Activated CD8-positive, alpha-beta memory T cell treated with anti-CD3 and anti-CD28 coated beads, Interleukin-2, amount 50 U/mL, for 1 hour (primary cell): ENCODE results near the gene DERL3.

Experiments used
- DNase-seq: peaks from one replicate; pipeline ENCODE4 v3.0.0-alpha.2; 2020; ENCODE audit errors: extremely low read depth

The DERL3 gene

DNA sequence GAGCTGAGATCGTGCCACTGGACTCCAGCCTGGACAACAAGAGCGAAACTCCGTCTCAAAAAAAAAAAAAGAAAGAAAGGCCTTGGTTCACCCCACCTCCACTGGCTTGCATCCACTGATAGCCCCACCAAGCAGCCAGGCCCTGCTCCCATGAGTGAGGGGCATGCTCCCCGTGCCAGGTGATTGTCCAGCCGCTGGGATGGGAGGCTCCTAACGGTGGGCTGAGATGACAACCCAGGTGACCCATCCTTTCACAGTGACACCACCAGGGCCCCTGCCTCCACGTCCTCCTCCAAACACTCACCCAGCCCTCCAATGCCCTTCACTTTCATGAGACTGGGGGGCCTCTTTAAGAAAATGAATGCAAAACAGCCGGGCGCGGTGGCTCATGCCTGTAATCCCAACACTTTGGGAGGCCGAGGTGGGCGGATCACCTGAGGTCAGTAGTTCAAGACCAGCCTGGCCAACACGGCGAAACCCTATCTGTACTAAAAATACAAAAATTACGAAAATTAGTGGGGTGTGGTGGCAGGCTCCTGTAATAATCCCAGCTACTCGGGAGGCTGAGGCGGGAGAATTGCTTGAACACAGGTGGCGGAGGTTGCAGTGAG is 8.6 kb upstream of the DERL3 start:
- DNase-seq: no peak

GRCh38 chr22:23846081-23846469 is 7.3 kb upstream of the DERL3 start:
- DNase-seq: no peak

- no peak for DNase-seq
These were observed 6.7 kb upstream of the DERL3 start for GRCh38 chr22:23845265-23846080.

DNA sequence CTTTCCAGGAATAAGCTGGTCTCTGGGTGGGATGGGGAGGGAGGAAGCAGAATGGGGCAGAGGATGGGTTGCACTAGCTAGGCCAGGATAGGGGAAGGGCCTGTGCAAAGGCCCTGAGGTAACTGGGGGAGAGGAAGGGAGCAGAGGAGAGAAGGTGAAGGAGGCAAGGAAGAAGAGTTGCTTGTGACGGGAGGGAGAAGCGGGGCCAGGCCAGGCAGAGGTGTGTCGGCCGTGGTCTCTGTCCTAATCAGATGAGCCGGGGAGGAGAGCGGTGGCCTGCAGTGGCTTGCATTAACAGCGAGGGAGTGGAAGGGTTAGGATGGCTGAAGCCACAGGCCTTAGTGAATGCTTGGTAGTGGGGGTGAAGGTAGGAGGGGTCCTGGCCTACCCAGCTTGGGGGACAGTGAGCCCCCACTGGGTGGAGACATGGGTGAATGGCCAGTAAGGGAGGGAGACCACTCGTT is 6.0 kb upstream of the DERL3 start:
- DNase-seq: no peak

- no peak for DNase-seq
These were observed 3.8 kb upstream of the DERL3 start for GRCh38 chr22:23842599-23842998.

GRCh38 chr22:23841736-23842445 is 3.1 kb upstream of the DERL3 start:
- no peak for DNase-seq

DNA sequence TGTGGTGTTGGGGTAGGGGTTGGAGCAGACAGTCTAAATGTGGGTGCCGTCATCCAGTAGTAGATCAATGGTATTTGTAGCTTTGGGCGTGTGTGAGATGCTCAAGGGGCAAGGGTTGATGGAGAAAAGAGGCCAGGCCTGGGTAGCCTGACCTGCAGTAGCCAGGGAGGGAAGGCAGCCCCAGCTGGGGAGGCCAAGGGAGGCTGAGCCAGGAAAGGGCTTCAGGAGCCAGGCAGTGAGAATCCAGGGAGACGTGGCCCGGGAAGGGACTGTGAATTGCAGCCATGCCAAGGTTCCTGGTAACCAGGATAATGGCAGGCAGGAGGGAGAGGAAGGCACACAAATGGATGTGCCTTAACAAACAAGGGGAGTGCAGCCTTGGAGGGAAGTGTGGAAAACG is 2.5 kb upstream of the DERL3 start:
- no peak for DNase-seq

- no peak for DNase-seq
These were observed 1.2 kb upstream of the DERL3 start for GRCh38 chr22:23840026-23840425.

DNA sequence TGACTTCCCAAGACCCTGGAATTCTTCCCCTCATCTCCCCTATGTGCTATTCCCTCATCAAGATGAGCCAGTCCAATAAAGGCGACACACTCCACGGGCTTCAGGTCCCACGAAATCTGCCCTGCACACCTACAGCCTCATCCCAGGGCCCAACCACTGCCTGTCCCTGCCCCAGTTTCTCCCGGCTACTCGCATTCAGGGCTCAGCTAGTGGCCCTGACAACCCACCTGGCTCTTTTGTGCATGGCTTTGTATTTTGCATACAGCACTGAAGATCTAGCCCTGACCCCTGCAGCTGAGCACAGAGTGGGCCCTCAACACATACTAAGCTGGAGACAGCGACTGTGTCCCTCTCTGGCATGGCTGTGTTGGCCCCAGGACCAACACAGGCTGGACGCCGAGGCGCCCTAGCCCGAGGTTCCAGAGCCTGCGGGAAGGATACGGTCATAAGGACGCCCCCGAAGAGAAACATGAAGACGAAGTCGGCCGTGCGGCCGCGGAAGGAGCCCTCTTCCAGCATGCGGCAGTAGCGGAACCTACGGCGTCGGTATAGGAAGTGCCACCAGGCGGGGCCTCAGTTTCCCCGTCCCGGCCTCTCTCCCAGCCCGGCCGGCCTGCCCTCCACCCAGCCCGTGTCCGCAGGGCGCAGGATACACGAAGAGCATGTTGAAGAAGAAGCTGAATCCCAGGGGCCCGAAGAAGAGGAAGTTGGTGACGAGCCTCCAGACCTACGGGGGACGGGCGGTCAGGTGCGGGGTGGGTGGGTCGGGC is 710 bp downstream of the DERL3 start:
- DNase-seq: no peak

DNA sequence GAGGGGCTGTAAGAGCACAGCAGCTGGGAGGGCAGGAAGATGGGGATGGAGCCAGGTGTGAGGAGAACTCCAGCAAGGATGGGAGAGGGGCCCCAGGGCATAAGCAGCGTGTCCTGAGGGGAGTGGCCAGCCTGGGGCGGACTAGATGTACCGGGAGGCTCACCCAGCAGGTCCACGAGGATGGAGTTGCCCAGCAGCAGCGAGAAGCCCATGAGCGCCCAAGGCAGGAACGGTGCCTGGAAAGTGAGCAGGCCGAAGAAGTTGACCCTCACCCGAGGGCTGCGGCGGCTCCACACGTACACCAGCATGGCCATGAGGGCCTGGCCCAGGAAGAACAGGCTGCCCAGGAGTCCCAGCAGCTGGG is 1.3 kb downstream of the DERL3 start:
- no peak for DNase-seq

DNA sequence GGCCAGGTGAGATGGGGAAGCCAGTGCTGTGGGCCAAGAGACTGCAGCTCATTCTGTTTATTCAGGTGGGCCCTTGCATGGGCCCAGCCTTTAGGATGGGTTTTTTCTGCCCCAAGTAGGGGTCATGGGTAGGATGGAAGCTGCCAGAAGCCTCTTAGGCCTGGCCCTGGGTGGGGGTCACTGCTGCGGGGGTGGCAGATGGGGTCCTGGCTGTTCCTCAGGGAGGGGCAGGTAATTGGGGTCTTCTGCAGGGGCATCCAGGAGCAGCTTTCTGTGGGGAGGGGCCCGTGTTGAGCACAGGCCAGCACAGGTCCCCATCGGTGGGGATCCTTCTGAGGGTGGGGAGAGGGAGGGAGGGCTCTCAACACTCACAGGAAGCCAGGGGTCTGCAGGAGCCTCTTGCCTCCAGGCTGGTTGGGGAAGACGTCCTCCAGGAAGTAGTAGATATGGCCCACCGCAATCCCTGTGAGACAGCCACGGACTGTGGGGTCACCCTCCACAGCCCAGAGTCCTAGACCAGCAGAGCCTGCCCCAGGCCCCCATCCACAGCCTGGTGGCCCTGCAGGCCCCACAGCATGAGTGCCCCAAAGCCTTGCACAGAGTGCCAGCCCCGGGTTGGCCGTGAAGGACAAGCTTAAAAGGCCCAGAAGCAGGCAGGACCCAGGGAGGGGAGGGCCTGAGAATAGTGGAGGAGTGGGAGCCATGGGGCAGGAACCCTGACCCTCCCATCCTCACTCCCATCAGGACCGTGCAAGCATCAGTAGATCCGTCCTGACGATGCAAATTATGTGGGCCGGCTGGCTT is 1.9 kb downstream of the DERL3 start:
- DNase-seq: no peak

- no peak for DNase-seq
These were observed 2.5 kb downstream of the DERL3 start for GRCh38 chr22:23836281-23836680.

DNA sequence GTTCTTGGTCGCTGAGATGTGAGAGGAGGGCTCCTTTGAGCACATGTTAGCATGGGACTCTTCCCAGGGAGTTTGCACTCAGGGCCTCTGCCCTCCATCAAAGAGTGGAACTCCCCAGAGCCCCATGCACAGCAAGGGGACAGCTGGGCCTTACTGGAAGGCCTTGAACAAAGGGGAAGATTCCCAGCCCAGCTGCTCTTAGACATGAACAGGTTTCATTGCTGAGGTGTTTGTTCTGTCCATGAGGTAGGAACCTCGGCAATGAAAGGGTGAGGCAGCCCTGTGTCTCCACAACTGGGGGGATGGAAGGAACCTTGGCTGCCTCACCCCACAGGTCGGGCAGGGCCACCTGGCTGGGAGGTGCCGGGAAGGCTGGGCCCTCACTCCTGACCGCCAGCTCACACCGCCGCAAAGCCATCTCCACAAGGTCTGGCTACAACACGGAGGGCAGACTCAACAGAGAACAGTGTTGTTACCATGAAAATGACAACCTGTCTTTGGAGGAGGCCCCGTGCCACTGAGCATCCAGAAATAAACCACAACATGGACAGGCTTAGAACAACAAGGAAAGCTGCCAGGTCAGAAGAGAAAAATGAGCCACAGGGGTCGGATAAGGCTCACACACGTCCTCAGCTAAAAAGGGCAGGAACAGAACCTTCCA is 3.2 kb downstream of the DERL3 start:
- no peak for DNase-seq

DNA sequence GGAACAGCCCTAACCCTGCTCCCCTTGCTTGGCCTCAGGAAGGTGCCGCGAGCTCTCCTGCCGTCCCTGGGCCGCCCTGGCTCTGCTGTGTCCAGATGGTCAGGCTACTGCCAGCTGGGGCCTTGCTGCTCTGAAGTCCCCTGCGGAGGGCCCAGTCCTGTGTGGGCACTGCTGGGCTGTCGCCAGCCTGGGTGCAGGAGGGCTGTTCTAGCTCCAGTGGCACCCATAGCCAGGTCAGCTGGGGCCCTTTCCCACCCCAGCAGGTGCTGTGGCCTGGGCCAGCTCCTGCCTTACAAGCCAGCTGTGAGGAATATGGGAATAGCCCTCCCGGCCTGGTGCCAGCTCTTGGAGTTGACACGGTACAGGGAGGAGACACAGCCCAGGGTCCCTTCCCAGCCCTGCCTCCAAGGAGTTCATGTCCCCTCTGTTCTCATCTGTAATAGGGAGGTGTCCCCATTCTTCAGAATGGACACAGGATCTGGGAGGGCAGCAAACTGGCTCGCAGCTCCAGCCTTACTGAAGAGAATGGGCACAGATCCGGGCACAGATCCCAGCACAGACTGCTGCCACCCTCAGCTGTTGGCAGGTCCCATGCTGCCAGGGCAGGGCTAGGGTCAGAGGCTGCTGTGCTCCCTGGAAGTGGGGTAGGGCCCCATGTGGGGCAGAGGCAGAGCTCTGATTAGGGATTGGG is 3.9 kb downstream of the DERL3 start:
- DNase-seq: no peak

GRCh38 chr22:23834406-23834792 is 4.4 kb downstream of the DERL3 start:
- no peak for DNase-seq

DNA sequence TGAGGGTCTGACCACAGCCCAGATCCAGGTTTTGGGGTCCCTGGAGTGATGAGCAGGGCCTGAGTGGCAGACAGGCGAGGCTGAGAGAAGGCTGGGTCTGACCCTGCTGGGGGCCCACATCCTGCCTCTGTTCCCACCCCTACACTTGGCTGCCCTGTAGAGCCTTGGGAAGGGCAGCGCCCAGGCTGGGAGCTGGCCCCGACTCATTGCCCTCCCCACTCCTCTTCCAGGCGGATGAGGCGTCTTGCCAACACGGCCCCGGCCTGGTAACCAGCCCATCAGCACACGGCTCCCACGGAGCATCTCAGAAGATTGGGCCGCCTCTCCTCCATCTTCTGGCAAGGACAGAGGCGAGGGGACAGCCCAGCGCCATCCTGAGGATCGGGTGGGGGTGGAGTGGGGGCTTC is 4.9 kb downstream of the DERL3 start:
- DNase-seq: no peak

DNA sequence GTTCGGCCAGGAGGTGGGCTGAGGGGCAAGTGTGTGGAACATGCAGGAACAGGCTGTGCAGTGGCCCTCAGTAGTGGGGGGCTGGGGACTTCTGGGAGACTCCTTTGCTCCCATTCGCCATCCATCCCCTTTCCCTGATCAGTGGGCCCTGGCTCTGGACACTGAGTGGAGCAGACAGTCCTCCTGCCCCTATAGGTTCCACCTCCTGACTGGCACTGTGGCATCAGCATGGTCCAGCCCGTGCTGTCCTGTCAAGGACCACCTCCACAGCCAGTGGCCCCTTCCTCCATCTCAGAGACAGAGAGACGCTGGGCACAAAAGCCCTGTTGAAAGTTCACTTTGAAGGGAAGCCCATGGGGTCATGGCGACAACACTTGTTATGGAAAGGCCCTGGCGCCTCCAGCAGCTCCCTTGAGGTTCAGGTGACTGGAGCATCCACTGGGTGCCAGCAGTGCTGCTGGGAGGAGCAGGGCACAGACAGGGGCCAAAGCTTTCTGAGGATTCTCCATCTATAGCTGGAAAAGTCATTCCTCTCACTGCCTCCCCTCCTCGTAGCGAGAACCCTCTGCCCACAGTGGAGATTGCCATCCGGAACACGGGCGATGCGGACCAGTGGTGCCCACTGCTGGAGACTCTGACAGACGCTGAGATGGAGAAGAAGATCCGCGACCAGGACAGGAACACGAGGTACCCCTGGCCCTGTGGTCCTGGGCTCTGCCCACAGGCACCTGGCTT is 5.6 kb downstream of the DERL3 start:
- no peak for DNase-seq

DNA sequence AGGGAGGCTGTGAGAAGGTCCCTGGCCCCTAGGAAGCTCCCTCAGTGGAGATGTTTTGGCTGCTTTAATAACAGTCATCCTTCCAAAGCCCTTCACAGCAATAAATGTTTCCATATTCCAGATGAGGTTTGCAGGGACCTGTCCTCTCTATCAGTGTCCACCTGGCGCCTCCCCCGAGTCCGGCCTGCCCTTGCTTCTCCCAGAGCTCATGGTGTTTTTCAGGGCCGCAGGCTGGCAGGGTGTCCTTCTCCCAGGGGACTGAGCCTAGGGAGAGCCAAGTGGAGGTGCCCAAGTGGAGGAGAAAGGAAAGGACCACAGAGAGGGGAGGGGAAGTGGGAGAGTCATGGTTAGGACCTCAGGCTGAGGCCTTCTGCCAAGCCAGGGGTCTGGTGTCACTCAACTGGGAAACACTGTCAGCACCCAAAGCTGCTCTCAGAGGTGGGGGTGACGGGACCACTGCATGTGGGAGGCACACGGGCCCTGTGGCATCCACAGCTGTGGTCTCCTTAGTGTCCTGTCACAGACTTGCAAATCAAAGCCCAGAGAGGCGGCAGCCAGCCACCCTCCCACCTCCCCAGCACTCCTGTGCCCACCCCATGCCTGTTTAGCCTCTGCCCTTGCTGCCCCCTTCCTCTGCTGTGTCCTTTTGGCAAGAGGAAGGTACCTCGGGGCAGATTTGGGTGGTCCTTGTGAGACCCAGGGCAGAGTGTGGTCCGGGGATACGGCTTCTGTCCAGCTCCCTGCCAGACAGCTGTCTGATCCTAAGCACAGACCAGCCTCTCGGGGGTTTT is 6.4 kb downstream of the DERL3 start:
- no peak for DNase-seq

GRCh38 chr22:23831781-23832180 is 7.0 kb downstream of the DERL3 start:
- no peak for DNase-seq
